Measurements from ENCODE around the gene TCAIM. TPM values are rescaled to one million over a fixed set of nuclear protein-coding genes. Genes with fewer than 3 reads are reported as not detected.

TCAIM gene
- total and polyA plus RNA-seq, 2 of the 4 experiments (the other 2 are of a cell fraction) = 11.0 to 21.5 TPM

DNA sequence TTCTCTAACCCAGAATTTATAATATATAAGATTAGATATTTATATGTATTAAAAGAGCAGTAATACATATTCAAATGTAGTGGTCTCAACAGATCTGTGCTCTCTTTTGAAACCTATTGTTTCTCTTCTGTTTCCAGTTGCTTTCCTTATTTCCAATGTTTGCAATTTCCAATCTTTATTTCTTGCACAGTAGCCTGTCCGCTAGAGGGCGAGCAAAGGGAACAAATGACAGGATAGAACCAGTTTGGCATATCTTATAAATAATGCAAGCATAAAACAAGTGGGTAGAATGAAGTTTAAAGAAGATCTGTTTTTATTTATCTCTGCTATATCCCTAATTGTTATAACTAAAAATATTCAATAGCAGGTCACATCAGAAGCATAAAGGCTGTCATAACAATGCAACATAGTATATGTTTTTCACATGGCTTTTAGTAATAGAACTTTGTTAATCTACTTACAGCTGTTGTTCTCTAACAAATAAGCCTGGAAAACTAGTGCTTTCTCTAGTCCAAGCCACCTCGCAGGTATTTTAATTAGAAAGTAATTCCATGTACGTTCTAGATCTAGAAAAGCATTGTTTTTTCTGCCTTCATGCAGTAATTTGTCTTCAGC, 15.1 kb upstream of the TCAIM start:
- no peaks in the 10 kb centered on the region for H3K79me1 ChIP-seq (ENCODE audit: low read depth in 1 of 2, low read length in 2 of 2)
- H3K4me3 ChIP-seq (ENCODE audit: insufficient read depth, low read depth, low read length) = no peak overlapping the region
- H2BK15ac ChIP-seq (ENCODE audit: low read depth, low read length) = no peak overlapping the region
- H3K4me1 ChIP-seq (ENCODE audit: control insufficient read depth, insufficient read depth, low read length) = no peaks in the 10 kb centered on the region
- CTCF ChIA-PET = interaction anchor here (0.6 to 0.8 kb wide), 5 partner anchors 10 to 368 kb away, joined by 3 to 4 read pairs (median 3); partner anchors contain the start of gene TCAIM
- no peak overlapping the region for H3K23ac ChIP-seq (ENCODE audit: low read depth, low read length)
- dilution Hi-C loops (cut with HindIII; ENCODE audit: low sequenced_read_pairs, unreplicated experiment) = no loop called here
- H3K14ac ChIP-seq (replicated peaks; ENCODE audit: low read depth, low read length) = no peak overlapping the region
- no peak overlapping the region for H4K8ac ChIP-seq (ENCODE audit: low read depth in 2 of 2, low read length in 2 of 2)
- no peak overlapping the region for H4K5ac ChIP-seq (ENCODE audit: low read depth, low read length)
- H3K18ac ChIP-seq (ENCODE audit: low read depth, low read length) = no peak overlapping the region
- ATAC-seq (ENCODE audit: low read depth) = peak; percentile 86
- H3K9me3 ChIP-seq (ENCODE audit: control insufficient read depth, insufficient read depth, low read length) = no peaks in the 10 kb centered on the region
- intact Hi-C loops (cut with micrococcal nuclease) = loop anchor here (1.0 to 5.0 kb wide), 4 partner anchors 153 to 302 kb away; partner anchors contain the start of gene ZNF197
- peaks cover 3% of the 10 kb centered on the region; the same call in 1 of the 2 replicates for H3K27me3 ChIP-seq (ENCODE audit: control insufficient read depth, insufficient read depth, low read length)
- DNase-seq = peak; percentile 71
- H2AK9ac ChIP-seq (replicated peaks; ENCODE audit: low read depth, low read length, poor library complexity) = no peak overlapping the region
- no peak overlapping the region for H3K56ac ChIP-seq (ENCODE audit: extremely low read depth, insufficient read depth, low read length)
- no peak overlapping the region for H3K9ac ChIP-seq (ENCODE audit: low read depth, low read length)
- in situ Hi-C loops (cut with MboI; ENCODE audit: low sequenced_read_pairs) = no loop called here
- no peak overlapping the region for H2AFZ ChIP-seq (replicated peaks; ENCODE audit: low read length, poor library complexity)
- WGBS, 2 experiments (ENCODE audit: extremely low coverage in 2 of 2, insufficient read length in 1 of 2) = no CpG with 5 or more reads among the region's 4 CpGs
- no TSS peak for BruUV-seq (replicated peaks)
- H3K4ac ChIP-seq (ENCODE audit: low read depth, low read length) = no peak overlapping the region
- H2BK5ac ChIP-seq (ENCODE audit: low read depth, low read length, poor library complexity, severe bottlenecking) = no peak overlapping the region
- H2AK5ac ChIP-seq (ENCODE audit: low read depth, low read length) = no peak overlapping the region
- no peaks in the 10 kb centered on the region for H3K9me1 ChIP-seq (ENCODE audit: insufficient read depth, low read length)
- H2BK120ac ChIP-seq (ENCODE audit: low read depth, low read length) = no peak overlapping the region
- no peaks in the 10 kb centered on the region for H3K36me3 ChIP-seq (ENCODE audit: control insufficient read depth, insufficient read depth, low read length)
- no peak overlapping the region for H4K91ac ChIP-seq (ENCODE audit: insufficient read depth, low read depth, low read length)
- no peaks in the 10 kb centered on the region for H4K20me1 ChIP-seq (ENCODE audit: insufficient read depth, low read length)
- H3K27ac ChIP-seq (ENCODE audit: insufficient read depth, low read length) = no peak overlapping the region
- TF ChIP-seq USF2 (IDR thresholded peaks at IDR 0.05; ENCODE audit: low read depth, low read length) = no peak
- peak; percentile 70 for TF ChIP-seq SMC3 (IDR thresholded peaks at IDR 0.05; ENCODE audit: low read depth, low read length)
- TF ChIP-seq, protein P1, sequence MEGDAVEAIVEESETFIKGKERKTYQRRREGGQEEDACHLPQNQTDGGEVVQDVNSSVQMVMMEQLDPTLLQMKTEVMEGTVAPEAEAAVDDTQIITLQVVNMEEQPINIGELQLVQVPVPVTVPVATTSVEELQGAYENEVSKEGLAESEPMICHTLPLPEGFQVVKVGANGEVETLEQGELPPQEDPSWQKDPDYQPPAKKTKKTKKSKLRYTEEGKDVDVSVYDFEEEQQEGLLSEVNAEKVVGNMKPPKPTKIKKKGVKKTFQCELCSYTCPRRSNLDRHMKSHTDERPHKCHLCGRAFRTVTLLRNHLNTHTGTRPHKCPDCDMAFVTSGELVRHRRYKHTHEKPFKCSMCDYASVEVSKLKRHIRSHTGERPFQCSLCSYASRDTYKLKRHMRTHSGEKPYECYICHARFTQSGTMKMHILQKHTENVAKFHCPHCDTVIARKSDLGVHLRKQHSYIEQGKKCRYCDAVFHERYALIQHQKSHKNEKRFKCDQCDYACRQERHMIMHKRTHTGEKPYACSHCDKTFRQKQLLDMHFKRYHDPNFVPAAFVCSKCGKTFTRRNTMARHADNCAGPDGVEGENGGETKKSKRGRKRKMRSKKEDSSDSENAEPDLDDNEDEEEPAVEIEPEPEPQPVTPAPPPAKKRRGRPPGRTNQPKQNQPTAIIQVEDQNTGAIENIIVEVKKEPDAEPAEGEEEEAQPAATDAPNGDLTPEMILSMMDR (conservative IDR thresholded peaks at IDR 0.05; ENCODE audit: low read depth, low read length) = peak; percentile 88
- TF ChIP-seq RAD21 (IDR thresholded peaks at IDR 0.05; ENCODE audit: low read length) = peak; percentile 86
- TF ChIP-seq, protein P2, sequence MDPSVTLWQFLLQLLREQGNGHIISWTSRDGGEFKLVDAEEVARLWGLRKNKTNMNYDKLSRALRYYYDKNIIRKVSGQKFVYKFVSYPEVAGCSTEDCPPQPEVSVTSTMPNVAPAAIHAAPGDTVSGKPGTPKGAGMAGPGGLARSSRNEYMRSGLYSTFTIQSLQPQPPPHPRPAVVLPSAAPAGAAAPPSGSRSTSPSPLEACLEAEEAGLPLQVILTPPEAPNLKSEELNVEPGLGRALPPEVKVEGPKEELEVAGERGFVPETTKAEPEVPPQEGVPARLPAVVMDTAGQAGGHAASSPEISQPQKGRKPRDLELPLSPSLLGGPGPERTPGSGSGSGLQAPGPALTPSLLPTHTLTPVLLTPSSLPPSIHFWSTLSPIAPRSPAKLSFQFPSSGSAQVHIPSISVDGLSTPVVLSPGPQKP (IDR thresholded peaks at IDR 0.05; ENCODE audit: borderline replicate concordance, low read depth, low read length) = no peak
- TF ChIP-seq FOS (IDR thresholded peaks at IDR 0.05; ENCODE audit: low read depth, low read length) = no peak
- no peak for TF ChIP-seq NFE2L2 (IDR thresholded peaks at IDR 0.05; ENCODE audit: low read depth, low read length)
- POLR2A ChIA-PET (ENCODE audit: unreplicated experiment) = no interaction called here
- no peak overlapping the region for H2BK20ac ChIP-seq (ENCODE audit: low read depth, low read length)
- no peak overlapping the region for H3K4me2 ChIP-seq (ENCODE audit: low read depth, low read length)
